DMS53 (cell line): ENCODE results near the gene KIFC1.

Experiments used
- DNase-seq: peaks from one replicate; lab custom pipeline; 2025; lab: John Stamatoyannopoulos, UW

Gene KIFC1

DNA sequence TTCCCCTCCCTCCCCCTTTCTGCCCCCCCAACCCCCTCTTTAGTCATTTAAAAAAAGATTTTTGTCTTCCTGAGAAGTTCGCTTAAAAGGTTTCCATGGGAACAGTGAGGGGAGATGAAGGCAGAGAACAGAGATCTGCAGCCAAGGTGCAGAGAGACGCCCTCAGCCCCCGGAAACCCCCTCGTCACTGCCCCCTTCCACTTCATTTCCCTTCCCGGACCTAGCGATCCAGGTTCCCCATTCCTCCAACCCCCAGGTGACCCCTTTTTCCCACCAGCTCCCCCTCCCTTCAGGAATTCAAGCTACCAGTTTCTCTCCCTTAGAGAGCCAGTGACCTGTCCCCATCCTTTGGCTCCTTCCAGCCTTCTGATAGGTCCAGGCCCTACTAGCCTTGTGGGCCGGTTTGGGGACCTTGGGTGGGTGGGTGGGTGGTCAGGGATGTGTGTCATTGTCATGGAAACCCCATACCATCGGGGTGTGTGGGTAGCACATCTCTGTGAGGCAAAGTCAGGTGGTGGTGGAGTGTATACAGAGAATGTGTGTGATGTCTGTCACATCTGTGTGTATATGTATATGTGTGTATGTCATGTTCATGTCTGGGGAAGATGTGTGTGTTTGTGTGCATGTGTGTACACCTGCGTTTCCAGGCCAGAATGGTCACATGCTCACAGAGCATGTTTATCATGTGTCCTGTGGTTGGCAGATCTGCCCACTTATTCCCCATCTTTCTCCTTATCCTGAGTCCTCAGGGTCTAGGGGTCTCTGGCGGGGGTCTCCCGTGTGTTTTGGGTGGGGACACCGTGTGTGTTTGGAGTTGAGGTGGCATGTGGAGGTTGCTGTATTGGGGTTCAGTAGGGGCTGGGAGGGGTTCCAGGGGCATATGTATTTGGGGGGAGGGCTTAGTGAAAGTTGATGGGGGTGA is 35.2 kb downstream of the KIFC1 start:
- peak; percentile 69 for DNase-seq

DNA sequence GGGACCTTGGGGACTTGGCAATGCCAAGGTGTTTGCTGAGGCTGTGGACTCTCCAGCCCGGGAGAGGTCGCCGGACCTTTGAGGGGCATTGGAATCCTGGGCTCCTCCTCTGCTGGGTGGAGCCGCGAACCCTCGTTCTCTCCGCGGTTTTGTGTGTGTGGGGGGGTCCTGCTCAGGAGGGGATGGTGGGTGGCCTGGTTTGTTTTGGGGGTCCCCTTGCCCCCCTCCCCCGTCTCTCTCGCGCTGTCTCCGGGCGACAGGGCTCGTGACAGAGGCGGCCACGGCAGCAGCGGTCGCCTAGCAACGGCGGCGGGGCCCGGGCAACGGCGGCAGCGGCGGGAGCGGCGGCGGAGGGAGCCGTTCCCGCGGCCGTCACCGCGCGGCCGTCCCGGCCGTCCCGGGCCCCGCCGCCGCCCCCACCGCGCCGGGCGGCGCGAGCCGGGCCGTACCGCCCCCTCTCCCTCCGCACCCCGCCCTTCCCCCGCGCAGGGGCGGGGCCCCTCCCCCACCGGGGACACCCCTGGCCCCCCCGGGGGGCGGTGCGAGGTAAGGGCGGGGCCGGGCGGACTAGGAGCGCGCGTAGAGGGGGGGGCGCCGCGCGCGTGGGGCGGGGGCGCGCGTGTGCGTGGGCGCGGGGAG is 36.1 kb downstream of the KIFC1 start:
- peak; percentile 78 for DNase-seq

DNA sequence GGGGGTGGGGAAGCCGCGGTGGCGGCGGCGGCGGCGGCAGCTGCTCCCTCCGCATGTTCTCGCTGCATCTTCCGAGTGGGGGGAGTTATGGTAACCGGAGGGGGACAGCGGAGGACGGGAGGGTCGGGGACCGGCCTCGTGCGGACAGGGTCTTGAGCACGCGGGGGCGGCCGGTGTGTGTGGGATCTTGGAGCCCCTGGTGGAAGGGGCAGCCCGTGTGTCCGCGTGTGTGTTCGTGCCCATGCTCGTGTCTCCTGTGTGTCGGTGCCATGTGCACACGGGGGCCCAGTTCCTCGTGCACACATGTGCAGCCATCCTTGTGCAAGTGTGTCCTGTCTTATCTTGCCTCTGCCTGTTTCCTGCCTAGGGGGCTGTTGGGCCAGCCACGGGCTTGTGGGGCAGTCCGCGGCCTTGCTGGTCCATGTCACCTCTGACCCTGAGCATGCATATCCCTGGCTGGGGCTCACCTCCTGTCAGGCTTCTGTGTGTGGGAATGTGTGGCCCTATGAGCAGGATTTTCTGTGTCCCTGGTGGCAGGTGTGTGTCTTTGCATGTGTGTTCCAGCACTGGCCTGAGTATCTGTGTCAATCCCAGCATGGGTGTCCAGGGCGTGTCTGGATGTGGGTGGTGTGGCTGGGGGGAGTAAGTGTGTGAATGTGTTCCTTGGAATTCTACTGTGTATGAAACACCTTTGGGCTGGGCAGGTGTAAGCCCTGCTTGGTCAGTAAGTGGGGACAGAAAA is 36.8 kb downstream of the KIFC1 start:
- DNase-seq: peak; percentile 79

DNA sequence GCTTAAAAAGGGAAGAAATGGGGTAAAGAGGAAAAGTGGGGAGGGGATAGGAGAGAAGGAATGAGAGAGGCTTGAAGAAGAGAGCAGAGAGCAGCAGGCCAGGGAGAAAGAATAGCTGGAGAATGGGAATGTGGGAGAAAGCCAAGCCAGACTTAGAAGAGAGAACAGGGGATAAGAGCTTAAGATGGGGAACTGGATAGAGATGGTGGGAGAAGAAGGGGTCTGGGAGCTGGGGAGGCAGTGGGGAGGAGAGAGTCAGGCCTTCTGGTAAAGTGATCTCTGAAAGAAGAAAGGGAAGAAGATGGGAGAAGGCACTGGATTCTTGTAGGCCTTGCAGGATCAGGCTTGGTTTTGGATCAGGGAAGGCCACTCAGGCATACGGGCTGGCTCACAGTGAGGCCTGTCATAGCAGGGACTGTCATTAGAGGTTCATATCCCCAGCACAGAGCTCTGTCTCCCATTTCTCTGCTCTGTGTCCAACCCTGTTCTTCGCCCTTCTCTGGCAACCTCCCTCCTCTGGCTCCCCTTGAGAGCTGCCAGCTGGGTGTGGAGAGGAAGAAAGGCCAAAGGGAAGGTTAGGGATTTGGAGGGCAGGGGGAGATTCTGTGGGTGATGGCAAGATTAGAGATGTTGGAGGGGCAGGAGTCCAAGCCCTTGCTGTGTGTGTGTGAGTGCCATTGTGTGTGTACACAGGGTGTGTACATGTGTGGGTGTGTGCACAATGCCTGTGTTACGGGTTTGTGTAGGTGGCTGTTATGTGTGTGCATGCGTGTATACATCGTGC is 37.5 kb downstream of the KIFC1 start:
- peak; percentile 24 for DNase-seq

DNA sequence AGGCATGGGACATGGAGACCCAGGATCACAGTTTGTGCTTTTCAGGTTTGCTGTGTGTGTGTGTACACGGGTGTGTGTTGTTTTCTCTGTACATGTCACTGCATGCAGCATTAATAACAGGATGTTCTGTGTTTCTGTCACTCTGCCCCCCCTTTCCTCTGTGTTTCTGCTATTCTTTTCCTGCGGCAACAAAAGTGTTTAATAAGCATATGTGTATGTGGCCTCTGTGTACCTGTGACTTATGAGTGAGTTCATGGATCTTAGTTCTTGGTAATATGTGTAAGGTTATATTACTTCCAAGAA is 38.1 kb downstream of the KIFC1 start:
- no peak for DNase-seq

DNA sequence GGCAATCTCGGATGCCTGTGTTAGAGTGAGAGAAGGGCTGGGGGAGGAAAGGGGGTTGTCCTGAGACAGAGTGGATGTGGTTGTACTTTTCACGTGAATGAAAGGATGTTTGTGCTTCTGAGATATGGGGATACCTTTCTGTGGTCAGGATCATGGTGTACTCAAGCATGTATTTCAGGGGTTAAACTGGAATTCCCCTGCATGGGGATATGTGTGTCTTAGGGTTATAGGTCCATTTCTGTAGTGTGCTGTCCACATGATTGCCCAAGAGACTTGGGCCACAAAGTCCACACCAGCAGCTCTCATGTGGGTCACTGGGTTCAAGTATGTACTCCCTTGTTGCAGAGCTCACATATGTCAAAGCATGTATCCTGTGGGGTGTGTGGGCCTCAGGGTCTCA is 38.7 kb downstream of the KIFC1 start:
- no peak for DNase-seq

DNA sequence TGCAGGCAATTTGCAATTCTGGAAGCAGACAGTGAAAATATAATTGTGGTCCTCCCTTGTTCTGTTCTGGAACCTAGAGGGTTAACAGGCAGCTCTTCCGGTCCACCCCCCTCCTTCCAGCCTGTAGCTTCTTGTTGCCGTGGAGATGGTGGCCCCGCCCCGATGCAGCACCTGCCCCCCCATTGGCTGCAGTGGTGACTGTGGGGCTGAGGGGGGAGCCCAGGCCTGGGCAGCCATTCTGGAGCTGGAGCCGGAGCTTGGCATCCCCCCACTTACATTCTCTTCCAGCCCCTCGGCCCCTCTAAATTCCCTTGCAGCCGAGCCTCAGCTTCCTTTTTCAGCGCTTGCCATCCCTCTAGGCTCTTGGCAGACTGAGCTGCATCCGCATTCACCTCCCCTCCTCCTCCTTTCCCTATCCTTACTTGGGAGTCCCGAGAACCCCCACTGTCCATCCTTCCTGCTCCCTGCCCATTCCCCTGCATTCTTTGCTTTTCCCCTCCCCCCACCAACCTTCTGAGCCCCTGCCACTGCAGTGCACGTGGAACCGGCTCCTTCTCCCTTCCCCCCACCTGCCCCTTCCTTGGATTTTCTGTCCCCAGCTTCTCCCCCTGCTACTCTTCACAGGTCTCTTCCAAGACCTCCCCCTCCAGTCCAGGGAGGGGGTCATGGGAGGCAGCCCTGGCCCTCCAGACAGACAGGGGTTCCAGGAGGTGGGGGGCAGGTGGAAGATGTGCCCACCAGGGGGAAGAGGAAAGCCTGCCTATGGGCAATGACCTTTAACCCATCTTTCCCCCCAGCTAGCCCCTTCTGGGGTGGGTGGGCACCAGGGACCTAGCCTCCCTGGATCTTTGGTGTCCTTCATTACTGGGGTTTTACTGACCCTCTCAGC is 39.6 kb downstream of the KIFC1 start:
- DNase-seq: peak; percentile 56

DNA sequence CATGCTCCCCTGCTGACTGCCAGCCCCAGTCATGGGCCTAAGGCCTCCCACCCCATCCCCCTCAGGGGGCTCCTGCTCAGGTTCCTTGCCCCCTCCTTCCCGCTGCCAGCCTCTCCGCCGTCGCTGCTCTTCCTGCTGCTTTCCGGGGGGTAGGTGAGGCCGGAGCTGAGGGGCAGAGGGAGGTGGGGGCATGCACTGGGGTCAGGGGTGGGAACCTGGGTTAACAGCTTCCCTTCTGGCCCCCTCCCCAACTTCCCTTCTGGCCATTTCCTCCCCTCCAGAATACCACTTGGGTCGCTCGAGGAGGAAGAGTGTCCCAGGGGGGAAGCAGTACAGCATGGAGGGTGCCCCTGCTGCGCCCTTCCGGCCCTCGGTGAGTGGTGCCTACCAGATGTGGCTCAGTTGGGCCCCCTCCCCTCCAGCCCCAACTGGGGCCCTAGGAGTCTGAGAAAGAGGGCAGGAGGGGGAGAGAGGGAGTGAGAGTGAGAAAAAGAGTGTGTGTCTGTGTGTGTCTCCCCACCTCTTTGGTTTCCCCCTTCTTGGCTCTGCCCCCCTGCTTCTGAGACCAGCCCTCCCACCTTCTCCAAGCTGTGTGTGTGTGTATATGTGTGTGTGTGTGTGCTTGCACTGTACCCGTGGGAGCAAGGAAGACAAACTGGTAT is 40.4 kb downstream of the KIFC1 start:
- no peak for DNase-seq

DNA sequence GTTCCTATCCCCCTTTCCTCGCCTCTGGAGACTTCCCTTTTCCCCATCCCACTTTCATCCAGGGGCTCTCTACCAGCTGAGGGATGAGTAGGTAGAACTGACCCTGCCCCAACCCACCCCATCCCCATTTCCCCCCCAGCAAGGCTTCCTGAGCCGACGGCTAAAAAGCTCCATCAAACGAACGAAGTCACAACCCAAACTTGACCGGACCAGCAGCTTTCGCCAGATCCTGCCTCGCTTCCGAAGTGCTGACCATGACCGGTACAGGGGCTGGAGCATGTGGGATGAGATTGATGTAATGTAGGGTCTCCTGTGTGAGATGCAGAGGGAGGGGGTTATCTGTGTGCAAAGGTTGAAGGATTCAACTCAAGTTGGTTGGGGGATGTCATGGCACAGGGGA is 40.9 kb downstream of the KIFC1 start:
- DNase-seq: no peak

DNA sequence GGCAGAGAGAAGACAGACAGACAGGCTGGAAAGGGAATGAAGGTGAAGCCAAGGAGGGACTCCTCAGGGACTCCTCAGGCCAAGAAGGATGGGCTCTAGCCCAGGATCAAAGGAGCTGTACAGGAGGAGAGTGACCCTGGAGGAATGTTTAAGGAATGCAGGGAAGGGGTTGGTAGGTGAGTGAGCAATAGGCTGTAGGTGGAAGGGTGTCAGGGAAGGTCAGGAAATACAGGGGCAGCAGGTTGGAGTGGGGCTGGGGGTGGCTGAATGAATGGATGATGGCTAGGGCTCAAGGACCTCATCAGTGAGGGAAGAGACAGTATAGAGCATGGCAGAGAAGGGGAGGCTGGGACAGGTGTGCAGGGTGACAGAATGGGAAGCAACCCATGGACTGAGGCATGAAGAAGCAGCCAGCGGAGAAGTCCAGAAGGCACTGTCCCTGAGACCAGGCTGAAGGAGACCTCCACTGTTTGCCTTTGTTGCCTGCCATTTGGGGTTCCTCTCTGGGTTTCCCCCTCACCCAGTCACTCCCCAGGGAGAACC is 41.4 kb downstream of the KIFC1 start:
- DNase-seq: no peak

DNA sequence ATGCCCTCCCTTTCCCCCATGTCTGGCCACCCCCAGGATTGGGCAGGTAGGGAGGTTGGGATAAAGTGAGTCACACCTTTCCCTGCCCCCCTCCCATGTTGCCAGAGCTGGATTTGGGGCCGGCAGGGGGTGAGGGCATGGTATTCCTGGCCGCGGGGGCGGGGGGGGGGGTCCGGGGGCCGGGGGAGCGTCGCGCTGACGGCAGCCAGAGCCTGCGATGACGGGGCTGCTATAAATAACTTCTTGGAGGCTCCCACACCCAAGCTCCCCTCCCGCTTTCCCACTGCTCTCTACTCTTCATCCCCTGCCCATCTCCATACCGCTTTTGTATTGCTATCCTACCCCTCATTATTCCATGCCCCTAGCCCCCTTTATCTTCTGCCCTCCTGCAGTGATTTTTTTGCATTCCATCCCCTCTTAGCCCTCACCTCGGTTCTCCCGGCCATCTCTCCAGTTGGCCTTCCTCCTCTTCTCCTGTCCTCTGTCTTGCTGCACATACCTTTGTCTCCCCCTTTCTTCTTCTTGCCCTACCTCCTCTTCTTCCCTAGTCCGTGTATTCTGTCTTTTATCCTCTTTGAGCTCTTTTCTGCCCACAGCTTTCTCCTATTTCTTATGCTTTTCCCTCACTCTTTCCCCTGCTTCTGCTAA is 42.0 kb downstream of the KIFC1 start:
- DNase-seq: no peak

DNA sequence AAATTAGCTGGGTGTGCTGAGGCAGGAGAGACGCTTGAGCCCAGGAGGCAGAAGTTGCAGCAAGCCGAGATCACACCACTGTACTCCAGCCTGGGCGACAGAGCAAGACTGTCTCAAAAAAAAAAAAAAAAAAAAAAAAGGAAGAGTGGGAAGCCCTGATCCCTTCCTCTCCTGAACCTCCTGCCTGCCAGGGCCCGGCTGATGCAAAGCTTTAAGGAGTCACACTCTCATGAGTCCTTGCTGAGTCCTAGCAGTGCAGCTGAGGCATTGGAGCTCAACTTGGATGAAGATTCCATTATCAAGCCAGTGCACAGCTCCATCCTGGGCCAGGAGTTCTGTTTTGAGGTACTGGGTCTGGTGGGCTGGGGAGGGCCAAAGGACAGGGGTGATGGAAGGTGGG is 43.3 kb downstream of the KIFC1 start:
- no peak for DNase-seq

DNA sequence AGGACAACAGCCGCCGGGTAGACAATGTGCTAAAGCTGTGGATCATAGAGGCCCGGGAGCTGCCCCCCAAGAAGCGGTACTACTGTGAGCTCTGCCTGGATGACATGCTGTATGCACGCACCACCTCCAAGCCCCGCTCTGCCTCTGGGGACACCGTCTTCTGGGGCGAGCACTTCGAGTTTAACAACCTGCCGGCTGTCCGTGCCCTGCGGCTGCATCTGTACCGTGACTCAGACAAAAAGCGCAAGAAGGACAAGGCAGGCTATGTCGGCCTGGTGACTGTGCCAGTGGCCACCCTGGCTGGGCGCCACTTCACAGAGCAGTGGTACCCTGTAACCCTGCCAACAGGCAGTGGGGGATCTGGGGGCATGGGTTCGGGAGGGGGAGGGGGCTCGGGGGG is 46.0 kb downstream of the KIFC1 start:
- DNase-seq: no peak

DNA sequence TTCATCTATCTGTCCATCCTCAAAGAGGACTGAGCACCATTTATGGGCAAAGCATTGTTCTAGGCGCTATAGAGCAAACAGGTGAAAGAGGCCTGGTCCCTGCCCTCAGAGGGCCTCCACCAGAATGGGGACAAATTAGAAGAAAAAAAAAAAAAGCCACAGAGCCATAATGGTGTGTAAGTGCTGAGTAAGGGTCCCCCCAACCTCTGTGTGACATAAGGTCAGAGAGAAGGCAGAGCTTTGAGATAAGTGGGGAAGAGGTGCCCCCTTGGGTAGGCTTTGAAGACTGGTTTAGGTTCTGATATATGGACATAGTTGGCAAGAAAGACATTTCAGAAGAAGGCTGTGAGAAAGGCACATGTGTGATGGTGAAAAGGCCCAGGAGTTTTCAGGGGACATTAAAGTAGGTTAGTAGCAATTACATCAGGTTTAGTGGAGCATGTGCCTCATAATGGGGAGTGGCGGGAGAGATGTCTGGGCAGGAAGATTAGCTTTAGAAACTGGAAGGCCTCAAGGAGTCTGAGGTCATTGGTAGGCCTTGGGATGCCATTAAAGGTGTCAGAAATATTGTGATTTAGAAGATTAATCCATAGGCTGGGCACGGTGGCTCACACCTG is 47.5 kb downstream of the KIFC1 start:
- DNase-seq: no peak

DNA sequence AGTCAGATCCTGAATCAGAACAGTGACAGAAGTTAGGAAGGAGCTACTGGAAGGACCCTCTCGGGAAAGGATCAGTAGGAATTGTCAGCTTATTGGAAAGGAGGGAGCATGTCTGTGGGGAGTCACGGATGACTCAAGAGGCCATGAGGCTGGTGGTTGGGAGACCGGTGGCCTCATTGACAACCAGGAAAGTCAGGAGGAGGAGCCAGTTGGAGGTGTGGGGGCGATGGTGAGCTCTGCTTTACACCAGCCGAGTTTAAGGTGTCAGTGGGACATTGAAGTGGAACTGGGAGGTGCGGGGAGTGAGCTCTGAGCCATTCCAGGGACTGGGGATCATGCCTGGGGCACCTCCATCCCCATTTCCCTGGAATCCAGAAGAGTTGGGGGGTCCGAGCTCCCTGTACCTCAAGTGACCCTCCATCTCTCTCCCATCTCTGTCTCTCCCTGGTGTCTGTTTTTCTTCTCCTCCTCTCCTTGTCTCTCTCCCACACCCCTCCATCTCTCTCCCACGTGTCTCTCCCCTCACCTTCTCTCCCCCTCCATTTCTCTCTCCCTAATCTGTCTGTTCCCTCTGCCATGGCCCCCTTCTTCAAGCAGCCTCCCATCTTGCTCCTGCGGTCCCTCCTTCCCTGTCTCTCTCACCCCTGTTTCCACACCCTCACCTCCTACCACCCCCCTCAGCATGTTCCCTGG is 48.5 kb downstream of the KIFC1 start:
- DNase-seq: no peak

DNA sequence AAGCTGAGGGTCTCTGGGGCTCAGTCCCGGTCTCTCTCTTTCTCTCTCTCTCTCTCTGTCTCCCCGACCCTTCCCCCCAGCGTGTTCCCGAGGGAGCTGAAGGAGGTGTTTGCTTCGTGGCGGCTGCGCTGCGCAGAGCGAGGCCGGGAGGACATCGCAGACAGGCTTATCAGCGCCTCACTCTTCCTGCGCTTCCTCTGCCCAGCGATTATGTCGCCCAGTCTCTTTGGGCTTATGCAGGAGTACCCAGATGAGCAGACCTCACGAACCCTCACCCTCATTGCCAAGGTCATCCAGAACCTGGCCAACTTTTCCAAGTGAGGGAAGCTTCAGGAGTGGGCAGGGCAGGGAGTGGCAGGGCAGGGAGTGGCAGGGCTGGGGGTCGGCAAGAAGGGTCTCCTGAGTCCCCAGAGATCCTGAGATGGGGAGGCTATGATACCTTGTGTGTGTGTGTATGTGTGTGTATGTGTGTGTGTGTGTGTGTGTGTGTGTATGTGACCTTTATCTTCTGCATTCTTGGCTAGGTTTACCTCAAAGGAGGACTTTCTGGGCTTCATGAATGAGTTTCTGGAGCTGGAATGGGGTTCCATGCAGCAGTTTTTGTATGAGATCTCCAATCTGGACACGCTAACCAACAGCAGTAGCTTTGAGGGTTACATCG is 49.2 kb downstream of the KIFC1 start:
- no peak for DNase-seq

DNA sequence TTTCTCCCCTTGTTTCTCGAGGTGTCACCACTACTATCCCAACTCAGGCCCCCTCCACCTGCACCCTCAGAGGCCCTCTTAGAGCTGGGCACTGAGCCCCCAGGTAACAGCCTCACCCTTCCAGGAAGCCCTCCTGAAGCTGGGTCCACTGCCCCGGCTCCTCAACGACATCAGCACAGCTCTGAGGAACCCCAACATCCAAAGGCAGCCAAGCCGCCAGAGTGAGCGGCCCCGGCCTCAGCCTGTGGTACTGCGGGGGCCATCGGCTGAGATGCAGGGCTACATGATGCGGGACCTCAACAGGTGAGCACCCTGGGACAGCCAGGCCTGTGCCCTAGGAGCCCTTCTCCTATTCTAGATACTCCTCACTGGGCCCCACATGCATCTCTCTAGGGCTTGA is 49.8 kb downstream of the KIFC1 start:
- no peak for DNase-seq

DNA sequence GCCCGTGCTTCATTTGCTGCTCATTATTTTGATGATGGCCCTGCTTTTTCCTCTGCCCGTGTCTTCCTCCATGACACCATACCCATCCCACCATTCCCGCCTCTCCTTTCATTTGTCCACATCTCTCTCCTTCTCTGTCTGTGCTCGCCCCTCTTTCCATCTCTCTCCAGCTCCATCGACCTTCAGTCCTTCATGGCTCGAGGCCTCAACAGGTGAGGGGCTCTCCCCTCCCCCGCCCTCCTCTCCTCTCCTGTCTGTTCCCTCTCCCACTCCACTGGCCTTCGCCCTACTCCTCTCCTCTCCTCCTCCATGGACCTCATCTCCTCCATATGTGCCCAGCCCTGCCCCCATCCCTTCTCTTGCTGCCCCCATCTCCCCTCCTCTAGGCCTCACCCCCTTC is 50.7 kb downstream of the KIFC1 start:
- DNase-seq: no peak
